ENCODE measurements around the gene EGR2. TPM values are rescaled to one million over a fixed set of nuclear protein-coding genes. Genes with fewer than 3 reads are reported as not detected.

The EGR2 gene
- total and polyA plus RNA-seq, 10 of the 15 experiments (the other 5 are each of a cell fraction or from before 2014, with no cell fraction given): 8.3 to 56.5 (median 16.2) TPM

DNA sequence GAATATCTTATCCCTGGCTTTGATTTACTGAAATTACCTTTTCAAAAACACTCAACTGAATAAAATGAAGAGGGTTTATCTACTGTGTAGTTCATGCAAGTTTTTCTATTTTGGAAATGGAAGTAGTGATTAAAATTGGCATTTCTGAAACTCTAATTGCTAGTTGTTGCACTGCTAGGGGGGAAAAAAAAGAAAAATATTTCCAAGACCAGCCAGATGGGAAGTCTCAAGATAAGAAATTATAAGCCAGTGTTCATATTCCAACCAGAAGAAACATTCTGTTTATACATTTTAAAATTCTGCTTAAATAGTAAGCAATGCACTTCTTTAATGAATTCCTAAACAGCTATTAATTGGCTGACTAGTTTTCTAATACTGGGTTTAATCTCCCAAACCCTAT is 21.1 kb downstream of the EGR2 start:
- in situ Hi-C loops (cut with MboI) (no loop called here), intact Hi-C loops (cut with micrococcal nuclease; ENCODE audit: unreplicated experiment) (no loop called here)
- BruUV-seq (replicated peaks): no TSS peak
- H3K9ac ChIP-seq (ENCODE audit: control insufficient read depth, insufficient read depth, low read length): no peak overlapping the region
- H3K27ac ChIP-seq (ENCODE audit: control insufficient read depth, insufficient read depth): no peak overlapping the region
- ChIA-PET CTCF (interaction anchor here (1.5 kb wide), 1 partner anchor 24 kb away, joined by 5 read pairs; no protein-coding TSS in a partner anchor), POLR2A (interaction anchor here (1.5 kb wide), 1 partner anchor 11 kb away, joined by 4 read pairs; no protein-coding TSS in a partner anchor), RAD21 (ENCODE audit: unreplicated experiment) (no interaction called here), SMC1A (ENCODE audit: uncharacterized antibody, unreplicated experiment) (interaction anchor here (1.0 to 1.5 kb wide), 5 partner anchors 12 to 137 kb away, joined by 3 to 5 read pairs (median 3); no protein-coding TSS in a partner anchor)
- TF ChIP-seq GATAD2B (conservative IDR thresholded peaks at IDR 0.05; ENCODE audit: low read depth): no peak
- no peak for TF ChIP-seq ASH2L (IDR thresholded peaks at IDR 0.05; ENCODE audit: borderline replicate concordance, low read depth)
- no peak for TF ChIP-seq NBN (IDR thresholded peaks at IDR 0.05)
- TF ChIP-seq STAT3 (IDR thresholded peaks at IDR 0.05; ENCODE audit: low read depth, low read length): no peak
- TF ChIP-seq ETV6 (conservative IDR thresholded peaks at IDR 0.05 in 1 of 2, IDR thresholded peaks at IDR 0.05 in 1 of 2; ENCODE audit: borderline replicate concordance in 1 of 2, low read depth in 1 of 2): no peak
- no peak for TF ChIP-seq NR2F1 (conservative IDR thresholded peaks at IDR 0.05)
- TF ChIP-seq FOXK2 (IDR thresholded peaks at IDR 0.05): no peak
- no peak for TF ChIP-seq ZZZ3 (IDR thresholded peaks at IDR 0.05; ENCODE audit: control insufficient read depth, insufficient read length, low read depth)
- no peak for TF ChIP-seq BACH1 (IDR thresholded peaks at IDR 0.05; ENCODE audit: borderline replicate concordance)
- no peaks in the 10 kb centered on the region for H3K36me3 ChIP-seq (ENCODE audit: control insufficient read depth in 2 of 2, insufficient read depth in 2 of 2, low read length in 1 of 2)
- H3K4me2 ChIP-seq (ENCODE audit: control insufficient read depth, insufficient read depth): no peak overlapping the region
- H3K27me3 ChIP-seq (replicated peaks in 1 of 2; ENCODE audit: control insufficient read depth in 2 of 2, insufficient read depth in 2 of 2, low read length in 1 of 2): no peaks in the 10 kb centered on the region
- H2AFZ ChIP-seq (ENCODE audit: control insufficient read depth, low read depth, low read length): no peak overlapping the region
- H3K79me2 ChIP-seq (ENCODE audit: control insufficient read depth, insufficient read depth, low read length): no peaks in the 10 kb centered on the region
- no peaks in the 10 kb centered on the region for H3K9me3 ChIP-seq (replicated peaks; ENCODE audit: control insufficient read depth, insufficient read depth, low read length)
- ATAC-seq (no peak), DNase-seq (ENCODE audit: low read depth, low spot score) (no peak), FAIRE-seq (no peak)
- H3K4me3 ChIP-seq: no peak overlapping the region
- H3K4me1 ChIP-seq (ENCODE audit: control insufficient read depth, insufficient read depth, low read length): no peaks in the 10 kb centered on the region
- no peaks in the 10 kb centered on the region for H4K20me1 ChIP-seq (ENCODE audit: control insufficient read depth, insufficient read depth)

DNA sequence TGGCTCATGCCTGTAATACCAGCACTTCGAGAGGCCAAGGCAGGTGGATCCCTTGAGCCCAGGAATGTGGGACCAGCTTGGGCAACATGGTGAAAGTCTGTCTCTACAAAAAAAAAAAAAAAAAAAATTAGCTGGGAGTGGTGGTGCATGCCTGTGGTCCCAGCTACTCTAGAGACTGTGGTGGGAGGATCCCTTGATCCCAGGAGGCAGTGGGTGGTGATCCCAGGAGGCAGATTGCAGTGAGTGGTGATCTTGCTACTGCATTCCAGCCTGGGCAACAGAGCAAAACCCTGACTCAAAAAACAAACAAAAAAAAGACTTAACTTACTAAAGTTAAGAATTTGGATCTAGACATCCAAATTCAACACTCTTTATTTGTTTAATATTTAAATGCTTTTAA is 21.9 kb downstream of the EGR2 start:
- POLR2A ChIA-PET: interaction anchor here (1.5 kb wide), 1 partner anchor 12 kb away, joined by 4 read pairs; no protein-coding TSS in a partner anchor
- intact Hi-C loops (cut with micrococcal nuclease; ENCODE audit: unreplicated experiment): no loop called here

More for the DNA sequence above, 21.9 kb downstream of the EGR2 start:
- H4K20me1 ChIP-seq (ENCODE audit: control insufficient read depth, insufficient read depth): no peaks in the 10 kb centered on the region
- BruUV-seq (replicated peaks): no TSS peak
- ATAC-seq (no peak), DNase-seq (ENCODE audit: low read depth, low spot score) (no peak), FAIRE-seq (no peak)
- H3K9ac ChIP-seq (ENCODE audit: control insufficient read depth, insufficient read depth, low read length): no peak overlapping the region
- in situ Hi-C loops (cut with MboI): no loop called here
- no peaks in the 10 kb centered on the region for H3K36me3 ChIP-seq (ENCODE audit: control insufficient read depth in 2 of 2, insufficient read depth in 2 of 2, low read length in 1 of 2)
- H2AFZ ChIP-seq (ENCODE audit: control insufficient read depth, low read depth, low read length): no peak overlapping the region
- H3K79me2 ChIP-seq (ENCODE audit: control insufficient read depth, insufficient read depth, low read length): no peaks in the 10 kb centered on the region
- CTCF ChIA-PET: no interaction called here
- H3K4me2 ChIP-seq (ENCODE audit: control insufficient read depth, insufficient read depth): no peak overlapping the region
- RAD21 ChIA-PET (ENCODE audit: unreplicated experiment): no interaction called here
- WGBS (ENCODE audit: insufficient coverage, insufficient replicate concordance, low lambda C conversion rate, missing lambda C conversion rate): 33% methylated on average over 1 of the region's 1 CpG
- no peak overlapping the region for H3K4me3 ChIP-seq
- H3K27me3 ChIP-seq (replicated peaks in 1 of 2; ENCODE audit: control insufficient read depth in 2 of 2, insufficient read depth in 2 of 2, low read length in 1 of 2): no peaks in the 10 kb centered on the region
- SMC1A ChIA-PET (ENCODE audit: uncharacterized antibody, unreplicated experiment): interaction anchor here (1.1 to 1.7 kb wide), 4 partner anchors 8 to 137 kb away, joined by 3 to 7 read pairs (median 4); no protein-coding TSS in a partner anchor
- H3K4me1 ChIP-seq (ENCODE audit: control insufficient read depth, insufficient read depth, low read length): no peaks in the 10 kb centered on the region
- no peaks in the 10 kb centered on the region for H3K9me3 ChIP-seq (replicated peaks; ENCODE audit: control insufficient read depth, insufficient read depth, low read length)
- H3K27ac ChIP-seq (ENCODE audit: control insufficient read depth, insufficient read depth): no peak overlapping the region
- TF ChIP-seq KAT2A (conservative IDR thresholded peaks at IDR 0.05; ENCODE audit: control insufficient read depth, low read depth, low read length) (no peak), IKZF2 (IDR thresholded peaks at IDR 0.05) (no peak)
- TF ChIP-seq, protein P1, sequence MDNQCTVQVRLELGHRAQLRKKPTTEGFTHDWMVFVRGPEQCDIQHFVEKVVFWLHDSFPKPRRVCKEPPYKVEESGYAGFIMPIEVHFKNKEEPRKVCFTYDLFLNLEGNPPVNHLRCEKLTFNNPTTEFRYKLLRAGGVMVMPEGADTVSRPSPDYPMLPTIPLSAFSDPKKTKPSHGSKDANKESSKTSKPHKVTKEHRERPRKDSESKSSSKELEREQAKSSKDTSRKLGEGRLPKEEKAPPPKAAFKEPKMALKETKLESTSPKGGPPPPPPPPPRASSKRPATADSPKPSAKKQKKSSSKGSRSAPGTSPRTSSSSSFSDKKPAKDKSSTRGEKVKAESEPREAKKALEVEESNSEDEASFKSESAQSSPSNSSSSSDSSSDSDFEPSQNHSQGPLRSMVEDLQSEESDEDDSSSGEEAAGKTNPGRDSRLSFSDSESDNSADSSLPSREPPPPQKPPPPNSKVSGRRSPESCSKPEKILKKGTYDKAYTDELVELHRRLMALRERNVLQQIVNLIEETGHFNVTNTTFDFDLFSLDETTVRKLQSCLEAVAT (IDR thresholded peaks at IDR 0.05): no peak

All from GM12878 (cell line).